Right hindlimb (tissue), 1 donor: ENCODE measurements around the gene OTUB1.

Source experiments
- DNase-seq: peaks from one replicate; pipeline ENCODE4 v3.0.0-alpha.2; 2018

Gene OTUB1

GRCh38 chr11:64007160-64007628 lies 21.0 kb downstream of the OTUB1 start:
- peak; percentile 63 for DNase-seq

GRCh38 chr11:64007629-64008282 lies 21.5 kb downstream of the OTUB1 start:
- peak; percentile 77 for DNase-seq

GRCh38 chr11:64008283-64008913 lies 22.2 kb downstream of the OTUB1 start:
- no peak for DNase-seq

GRCh38 chr11:64008914-64009633 lies 22.8 kb downstream of the OTUB1 start:
- DNase-seq: no peak

- DNase-seq: no peak
Observed at GRCh38 chr11:64009710-64010109, 23.5 kb downstream of the OTUB1 start.

GRCh38 chr11:64010783-64011182 lies 24.5 kb downstream of the OTUB1 start:
- DNase-seq: no peak

- DNase-seq: no peak
Observed at GRCh38 chr11:64011371-64011770, 25.1 kb downstream of the OTUB1 start.

GRCh38 chr11:64013141-64013896 lies 27.1 kb downstream of the OTUB1 start:
- DNase-seq: no peak

GRCh38 chr11:64014356-64014755 lies 28.1 kb downstream of the OTUB1 start:
- no peak for DNase-seq

- no peak for DNase-seq
Observed at GRCh38 chr11:64015510-64015909, 29.3 kb downstream of the OTUB1 start.

- DNase-seq: no peak
Observed at GRCh38 chr11:64015935-64016845, 30.0 kb downstream of the OTUB1 start.

- no peak for DNase-seq
Observed at GRCh38 chr11:64017945-64018224, 31.6 kb downstream of the OTUB1 start.

- no peak for DNase-seq
Observed at GRCh38 chr11:64018310-64018709, 32.1 kb downstream of the OTUB1 start.

- no peak for DNase-seq
Observed at GRCh38 chr11:64019106-64020037, 33.1 kb downstream of the OTUB1 start.

GRCh38 chr11:64020976-64021756 lies 34.9 kb downstream of the OTUB1 start:
- DNase-seq: no peak

- DNase-seq: no peak
Observed at GRCh38 chr11:64021757-64022093, 35.5 kb downstream of the OTUB1 start.

GRCh38 chr11:64022125-64022784 lies 36.0 kb downstream of the OTUB1 start:
- no peak for DNase-seq

GRCh38 chr11:64023712-64024710 lies 37.8 kb downstream of the OTUB1 start:
- DNase-seq: no peak

GRCh38 chr11:64025205-64025604 lies 39.0 kb downstream of the OTUB1 start:
- DNase-seq: no peak
